ENCODE measurements around the gene SSTR1. TPM values are rescaled to one million over a fixed set of nuclear protein-coding genes. Genes with fewer than 3 reads are reported as not detected.

SSTR1 gene
- total RNA-seq, 1 experiment from 2014 or later, result not detected

GRCh38 chr14:38250331-38250730, 42.6 kb downstream of the SSTR1 start:
- Histone ChIP-seq H3K36me3 (ENCODE audit: control insufficient read depth in 1 of 2, insufficient read depth in 2 of 2, low read length in 2 of 2) (no peaks in the 10 kb centered on the region), H4K20me1 (ENCODE audit: insufficient read depth) (no peaks in the 10 kb centered on the region; the same call in 1 of the 2 replicates), H3K27me3 (ENCODE audit: insufficient read depth, low read length) (no peaks in the 10 kb centered on the region), H2AFZ (ENCODE audit: low read depth, low read length, poor library complexity, severe bottlenecking) (no peak overlapping the region), H3K9ac (ENCODE audit: low read length) (no peak overlapping the region), H3K4me3 (replicated peaks in 1 of 2; ENCODE audit: low read depth in 1 of 2, low read length in 2 of 2) (no peak overlapping the region), H3K9me3 (ENCODE audit: control insufficient read depth in 1 of 2, insufficient read depth in 1 of 2, low read depth in 1 of 2, low read length in 2 of 2) (no peaks in the 10 kb centered on the region), H3K9me2 (ENCODE audit: insufficient read depth) (no peaks in the 10 kb centered on the region), H3K79me2 (ENCODE audit: insufficient read depth, low read length) (no peaks in the 10 kb centered on the region), H3K4me1 (ENCODE audit: control insufficient read depth in 1 of 2, insufficient read depth in 2 of 2, low read length in 2 of 2) (no peaks in the 10 kb centered on the region), H3K27ac (ENCODE audit: low read depth, low read length) (no peak overlapping the region), H3K4me2 (ENCODE audit: low read length) (no peak overlapping the region)
- ChIA-PET CTCF (no interaction called here), RAD21 (ENCODE audit: low non-redundant PET in 1 of 2, low total read pairs in 2 of 2, uncharacterized antibody in 2 of 2, unreplicated experiment in 2 of 2) (no interaction called here), POLR2A (no interaction called here)
- no peak for DNase-seq (ENCODE audit: low read depth, low spot score)
- ATAC-seq, result no peak
- intact Hi-C loops (cut with micrococcal nuclease), result no loop called here
- no TSS peak for BruUV-seq (replicated peaks)
- TF ChIP-seq ATF3 (IDR thresholded peaks at IDR 0.05) (no peak), ZFX (IDR thresholded peaks at IDR 0.05) (no peak), TCF7L2 (IDR thresholded peaks at IDR 0.05; ENCODE audit: borderline replicate concordance, extremely low read depth, insufficient read depth, insufficient read length) (no peak), CEBPB (IDR thresholded peaks at IDR 0.05; ENCODE audit: low read depth) (no peak), RAD21 (IDR thresholded peaks at IDR 0.05; ENCODE audit: low read depth) (no peak), POLR2A (IDR thresholded peaks at IDR 0.05; ENCODE audit: borderline replicate concordance, extremely low read depth, insufficient read depth, insufficient read length) (no peak), JUND (IDR thresholded peaks at IDR 0.05) (no peak), SIN3A (IDR thresholded peaks at IDR 0.05; ENCODE audit: low read depth) (no peak), ZNF274 (IDR thresholded peaks at IDR 0.05; ENCODE audit: low read depth, low read length) (no peak), SRF (IDR thresholded peaks at IDR 0.05; ENCODE audit: low read depth) (no peak), CBX3 (IDR thresholded peaks at IDR 0.05; ENCODE audit: low read depth) (no peak), POLR2AphosphoS5 (IDR thresholded peaks at IDR 0.05; ENCODE audit: low read depth, low read length) (no peak), EZH2phosphoT487 (IDR thresholded peaks at IDR 0.05; ENCODE audit: borderline replicate concordance) (no peak), EZH2 (IDR thresholded peaks at IDR 0.05) (no peak), FOSL1 (IDR thresholded peaks at IDR 0.05; ENCODE audit: low read depth) (no peak), REST (IDR thresholded peaks at IDR 0.05; ENCODE audit: low read depth) (no peak), ELF1 (IDR thresholded peaks at IDR 0.05; ENCODE audit: borderline replicate concordance, low read depth) (no peak), ZBTB33 (IDR thresholded peaks at IDR 0.05; ENCODE audit: extremely low read depth, insufficient replicate concordance, low read length) (no peak), CTCF (IDR thresholded peaks at IDR 0.05 in 2 of 3, conservative IDR thresholded peaks at IDR 0.05 in 1 of 3; ENCODE audit: borderline replicate concordance in 1 of 3, insufficient read depth in 1 of 3, low read depth in 2 of 3, low read length in 2 of 3) (no peak)

Data from HCT116 (cell line).